GM12872 (cell line): ENCODE data around the gene DCP1B.

Experiments used
- TF ChIP-seq, protein P1 (sequence below): IDR thresholded peaks from 3 replicates; pipeline ENCODE4 v1.5.1; 2011; ENCODE audit warnings: low read depth, mild to moderate bottlenecking, low read length, moderate library complexity; ENCODE audit not compliant: insufficient read depth

The DCP1B gene

DNA sequence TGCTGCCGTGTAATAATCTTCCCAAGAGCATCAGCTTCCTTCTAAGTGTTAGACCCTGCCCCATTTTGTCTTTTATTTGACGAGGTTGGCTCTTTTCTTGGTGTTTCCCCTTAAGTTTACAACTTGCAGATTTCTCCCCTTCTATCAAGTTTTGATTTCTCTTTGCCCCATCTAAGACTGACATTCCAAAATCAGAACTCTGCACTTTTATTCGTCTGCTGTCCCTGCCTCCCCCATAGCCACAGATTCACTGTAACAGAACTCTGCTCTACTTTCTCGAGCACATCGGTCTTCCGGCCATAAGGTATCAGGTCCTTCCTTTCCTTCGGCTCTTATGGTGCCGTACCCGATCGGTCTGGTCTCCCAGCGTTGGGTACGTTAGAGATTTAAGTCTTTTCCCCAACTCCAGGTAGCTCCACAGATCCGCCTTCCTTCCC, 563 bp downstream of the DCP1B start:
- TF ChIP-seq, protein P1, sequence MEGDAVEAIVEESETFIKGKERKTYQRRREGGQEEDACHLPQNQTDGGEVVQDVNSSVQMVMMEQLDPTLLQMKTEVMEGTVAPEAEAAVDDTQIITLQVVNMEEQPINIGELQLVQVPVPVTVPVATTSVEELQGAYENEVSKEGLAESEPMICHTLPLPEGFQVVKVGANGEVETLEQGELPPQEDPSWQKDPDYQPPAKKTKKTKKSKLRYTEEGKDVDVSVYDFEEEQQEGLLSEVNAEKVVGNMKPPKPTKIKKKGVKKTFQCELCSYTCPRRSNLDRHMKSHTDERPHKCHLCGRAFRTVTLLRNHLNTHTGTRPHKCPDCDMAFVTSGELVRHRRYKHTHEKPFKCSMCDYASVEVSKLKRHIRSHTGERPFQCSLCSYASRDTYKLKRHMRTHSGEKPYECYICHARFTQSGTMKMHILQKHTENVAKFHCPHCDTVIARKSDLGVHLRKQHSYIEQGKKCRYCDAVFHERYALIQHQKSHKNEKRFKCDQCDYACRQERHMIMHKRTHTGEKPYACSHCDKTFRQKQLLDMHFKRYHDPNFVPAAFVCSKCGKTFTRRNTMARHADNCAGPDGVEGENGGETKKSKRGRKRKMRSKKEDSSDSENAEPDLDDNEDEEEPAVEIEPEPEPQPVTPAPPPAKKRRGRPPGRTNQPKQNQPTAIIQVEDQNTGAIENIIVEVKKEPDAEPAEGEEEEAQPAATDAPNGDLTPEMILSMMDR, result no peak

DNA sequence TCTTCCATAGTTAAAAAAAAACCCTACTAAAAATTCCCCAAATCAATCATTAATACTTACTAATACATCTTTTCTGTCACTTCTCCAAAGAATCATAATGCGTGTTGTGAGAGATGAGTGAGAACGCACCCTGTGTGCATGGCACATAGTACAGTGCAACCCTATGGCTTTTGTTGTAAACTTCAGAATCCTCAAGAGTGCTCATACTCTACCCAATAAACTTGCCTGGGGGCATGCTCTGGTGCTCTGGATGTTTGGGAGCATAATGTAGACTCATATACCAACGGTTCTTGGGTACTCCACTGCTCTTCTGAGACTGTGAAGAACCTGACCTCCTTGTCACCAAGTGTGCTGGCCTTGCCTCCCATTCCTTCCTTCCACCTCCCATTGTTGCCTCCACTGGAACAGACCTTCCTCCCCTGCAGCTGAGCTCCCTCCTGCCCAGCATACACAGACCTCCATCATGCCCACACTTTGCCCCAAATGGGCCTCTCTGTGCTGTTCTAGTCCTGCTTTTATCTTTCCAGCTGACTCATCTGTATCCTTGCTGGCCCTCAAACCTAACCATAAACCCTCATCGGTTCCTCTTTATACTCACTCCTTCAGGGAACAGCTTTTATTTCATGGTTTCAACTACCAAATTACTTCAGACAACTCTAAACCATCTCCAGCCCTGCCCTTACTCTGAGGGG, 8.9 kb downstream of the DCP1B start:
- TF ChIP-seq, protein P1, result no peak

DNA sequence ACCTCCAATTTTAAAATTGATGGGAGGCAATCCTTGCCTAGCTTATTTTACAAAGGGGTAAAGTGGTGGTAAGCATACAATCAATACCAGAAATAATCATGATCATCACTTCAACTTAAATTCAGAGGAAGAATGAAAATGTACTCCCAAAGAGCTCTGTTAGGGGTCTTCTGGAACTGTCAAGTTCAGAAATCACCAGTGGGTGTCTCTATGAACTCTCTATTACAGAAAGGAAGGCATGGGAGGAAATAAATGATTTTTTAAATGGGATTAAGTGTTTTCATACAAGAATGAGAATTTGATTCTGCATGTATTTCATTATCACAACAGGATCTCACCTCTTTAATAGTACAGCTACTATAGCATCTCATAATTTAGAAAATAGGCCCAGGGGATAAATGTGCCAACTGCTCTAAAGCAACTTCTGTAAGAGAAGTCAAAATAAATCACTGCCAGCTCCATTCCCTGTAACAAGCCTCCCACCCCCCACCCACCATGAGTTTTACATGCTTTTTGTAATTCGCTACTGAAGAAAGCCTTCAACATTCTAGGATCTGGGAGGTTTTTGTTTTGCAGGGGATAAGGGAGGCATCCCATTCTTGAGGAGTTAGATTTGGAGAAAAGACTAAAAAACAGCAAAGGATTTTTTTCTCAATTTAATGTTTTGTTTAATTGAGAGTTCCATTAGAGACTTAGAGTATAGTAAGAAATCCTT, 9.7 kb downstream of the DCP1B start:
- TF ChIP-seq, protein P1, result no peak

DNA sequence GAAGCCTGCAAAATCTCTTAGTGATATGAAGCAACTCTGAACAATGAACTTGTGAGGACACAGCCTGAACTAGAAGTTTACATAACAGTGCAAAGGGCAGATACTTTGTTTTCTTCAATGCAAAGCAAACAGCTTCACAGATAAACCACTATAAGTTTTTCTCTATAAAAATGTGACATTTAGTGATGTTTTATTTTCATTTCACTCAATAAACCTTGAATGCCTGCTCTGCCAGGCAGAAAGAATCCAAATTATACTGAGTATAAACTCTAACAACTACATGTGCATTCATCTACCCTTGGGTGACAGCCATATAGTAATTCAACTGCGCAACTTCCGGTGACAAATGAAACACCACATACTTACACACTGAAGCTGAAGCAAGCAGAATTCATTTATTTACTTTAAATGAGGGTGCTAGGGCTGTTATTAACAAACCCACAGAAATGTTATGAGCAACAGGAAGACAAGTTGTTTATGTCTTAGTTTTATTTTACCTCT, 10.3 kb downstream of the DCP1B start:
- TF ChIP-seq, protein P1, result no peak

DNA sequence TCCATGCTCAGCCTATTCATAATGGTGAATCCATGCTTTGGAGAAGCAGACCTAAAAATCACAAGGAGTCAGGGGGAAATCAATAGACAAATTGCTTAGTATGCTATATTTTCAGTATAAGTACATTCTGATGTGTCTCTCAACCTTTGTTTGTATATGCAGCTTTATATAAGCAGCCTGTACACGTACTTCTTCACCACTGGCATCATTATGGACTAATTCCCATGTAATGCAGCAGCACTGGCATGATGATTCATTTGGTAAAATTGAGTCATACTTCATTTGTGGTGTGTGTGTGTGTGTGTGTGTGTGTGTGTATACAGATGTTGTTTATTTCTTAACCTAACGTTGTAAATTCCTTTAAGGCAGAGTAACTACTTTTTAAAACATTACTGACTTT, 10.9 kb downstream of the DCP1B start:
- TF ChIP-seq, protein P1, result no peak

DNA sequence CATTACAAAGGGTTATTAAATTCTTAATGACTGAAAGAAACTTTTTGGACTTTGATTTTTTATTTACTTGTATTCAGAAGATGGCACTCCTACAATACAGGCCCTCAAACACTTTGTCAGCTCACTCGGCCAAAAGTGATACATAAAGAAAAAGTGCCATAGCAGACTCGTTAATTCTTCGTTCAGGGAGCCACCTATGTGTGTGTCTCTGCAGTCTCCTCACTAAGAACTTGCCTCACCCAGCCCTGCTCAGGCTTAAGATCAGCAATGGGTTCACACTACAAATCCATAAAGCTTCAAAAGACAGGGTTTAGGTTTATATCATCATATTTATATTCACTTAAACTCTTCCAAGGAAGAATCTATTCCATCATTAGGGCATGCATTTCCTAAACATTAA, 11.5 kb downstream of the DCP1B start:
- TF ChIP-seq, protein P1, result no peak

DNA sequence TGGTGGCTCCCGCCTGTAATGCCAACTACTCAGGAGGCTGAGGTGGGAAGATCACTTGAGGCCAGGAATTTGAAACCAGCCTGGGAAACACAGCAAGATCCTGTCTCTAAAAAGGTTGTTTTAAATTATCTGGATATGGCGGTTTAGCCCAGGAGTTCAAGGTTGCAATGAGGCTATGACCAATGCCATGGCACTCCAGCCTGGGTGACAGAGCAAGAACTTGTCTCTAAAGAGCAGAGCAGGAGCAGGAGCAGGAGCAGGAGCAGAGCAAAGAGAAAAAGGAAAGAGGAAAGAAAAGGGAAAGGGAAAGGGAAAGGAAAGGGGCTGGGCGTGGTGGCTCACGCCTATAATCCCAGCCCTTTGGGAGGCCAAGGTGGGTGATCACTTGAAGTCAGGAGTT, 15.1 kb downstream of the DCP1B start:
- TF ChIP-seq, protein P1, result no peak
